Effector CD4-positive, alpha-beta T cell (primary cell): ENCODE measurements around the gene GPR27.

ENCODE experiments used
- DNase-seq: peaks from one replicate; pipeline ENCODE4 v3.0.0-alpha.2; 2020

The GPR27 gene

GRCh38 chr3:71787851-71788405 lies 34.3 kb downstream of the GPR27 start:
- DNase-seq = no peak

GRCh38 chr3:71789922-71790321 lies 36.3 kb downstream of the GPR27 start:
- DNase-seq = no peak

- DNase-seq = no peak
These were observed 38.0 kb downstream of the GPR27 start for GRCh38 chr3:71791634-71792033.

GRCh38 chr3:71796290-71796689 lies 42.6 kb downstream of the GPR27 start:
- DNase-seq = no peak

- DNase-seq = no peak
These were observed 43.8 kb downstream of the GPR27 start for GRCh38 chr3:71797455-71797854.

GRCh38 chr3:71800023-71800422 lies 46.4 kb downstream of the GPR27 start:
- no peak for DNase-seq

GRCh38 chr3:71801986-71802385 lies 48.3 kb downstream of the GPR27 start:
- DNase-seq = no peak

- DNase-seq = no peak
These were observed 49.6 kb downstream of the GPR27 start for GRCh38 chr3:71803248-71803647.

- no peak for DNase-seq
These were observed 51.5 kb downstream of the GPR27 start for GRCh38 chr3:71805199-71805598.

GRCh38 chr3:71805691-71806090 lies 52.0 kb downstream of the GPR27 start:
- no peak for DNase-seq
